Epithelial cell of esophagus (primary cell): Measurements from ENCODE around the gene SOX10.

ENCODE experiments used
- DNase-seq: peaks from one replicate; pipeline ENCODE4 v3.0.0; 2010; ENCODE audit warnings: low read depth
- H3K4me3 ChIP-seq: 2 replicates; pipeline ENCODE4 v1.5.1; 2011; ENCODE audit warnings: mild to moderate bottlenecking, low read length, control low read depth
- TF ChIP-seq, protein P1 (sequence below): IDR thresholded peaks from 2 replicates; pipeline ENCODE4 v1.5.1; 2011; ENCODE audit warnings: low read depth, mild to moderate bottlenecking, low read length, control low read depth, inconsistent platforms; ENCODE audit not compliant: insufficient read depth; ENCODE audit errors: missing control alignments

Gene SOX10

DNA sequence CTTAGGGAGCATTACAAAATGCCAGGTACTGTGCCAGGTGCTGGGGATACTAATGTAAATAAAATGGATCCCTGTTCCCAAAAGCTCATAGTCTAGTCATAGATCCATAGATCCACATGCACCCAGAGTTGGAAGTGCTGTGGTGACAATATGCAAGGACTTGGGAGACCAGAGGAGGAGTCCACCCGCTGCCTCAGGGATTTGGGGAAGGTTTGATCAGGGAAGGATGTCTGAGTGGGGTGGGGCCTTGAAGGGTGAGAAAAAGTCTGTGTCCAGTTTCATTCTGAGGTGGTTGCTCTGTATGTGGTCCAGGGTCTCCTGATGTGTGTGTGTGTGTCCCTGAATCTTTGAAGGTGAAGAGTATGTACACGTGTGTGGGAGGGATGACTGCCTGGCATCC lies 9.2 kb downstream of the SOX10 start:
- TF ChIP-seq, protein P1, sequence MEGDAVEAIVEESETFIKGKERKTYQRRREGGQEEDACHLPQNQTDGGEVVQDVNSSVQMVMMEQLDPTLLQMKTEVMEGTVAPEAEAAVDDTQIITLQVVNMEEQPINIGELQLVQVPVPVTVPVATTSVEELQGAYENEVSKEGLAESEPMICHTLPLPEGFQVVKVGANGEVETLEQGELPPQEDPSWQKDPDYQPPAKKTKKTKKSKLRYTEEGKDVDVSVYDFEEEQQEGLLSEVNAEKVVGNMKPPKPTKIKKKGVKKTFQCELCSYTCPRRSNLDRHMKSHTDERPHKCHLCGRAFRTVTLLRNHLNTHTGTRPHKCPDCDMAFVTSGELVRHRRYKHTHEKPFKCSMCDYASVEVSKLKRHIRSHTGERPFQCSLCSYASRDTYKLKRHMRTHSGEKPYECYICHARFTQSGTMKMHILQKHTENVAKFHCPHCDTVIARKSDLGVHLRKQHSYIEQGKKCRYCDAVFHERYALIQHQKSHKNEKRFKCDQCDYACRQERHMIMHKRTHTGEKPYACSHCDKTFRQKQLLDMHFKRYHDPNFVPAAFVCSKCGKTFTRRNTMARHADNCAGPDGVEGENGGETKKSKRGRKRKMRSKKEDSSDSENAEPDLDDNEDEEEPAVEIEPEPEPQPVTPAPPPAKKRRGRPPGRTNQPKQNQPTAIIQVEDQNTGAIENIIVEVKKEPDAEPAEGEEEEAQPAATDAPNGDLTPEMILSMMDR: no peak
- no peak for DNase-seq
- H3K4me3 ChIP-seq: no peak overlapping the region

DNA sequence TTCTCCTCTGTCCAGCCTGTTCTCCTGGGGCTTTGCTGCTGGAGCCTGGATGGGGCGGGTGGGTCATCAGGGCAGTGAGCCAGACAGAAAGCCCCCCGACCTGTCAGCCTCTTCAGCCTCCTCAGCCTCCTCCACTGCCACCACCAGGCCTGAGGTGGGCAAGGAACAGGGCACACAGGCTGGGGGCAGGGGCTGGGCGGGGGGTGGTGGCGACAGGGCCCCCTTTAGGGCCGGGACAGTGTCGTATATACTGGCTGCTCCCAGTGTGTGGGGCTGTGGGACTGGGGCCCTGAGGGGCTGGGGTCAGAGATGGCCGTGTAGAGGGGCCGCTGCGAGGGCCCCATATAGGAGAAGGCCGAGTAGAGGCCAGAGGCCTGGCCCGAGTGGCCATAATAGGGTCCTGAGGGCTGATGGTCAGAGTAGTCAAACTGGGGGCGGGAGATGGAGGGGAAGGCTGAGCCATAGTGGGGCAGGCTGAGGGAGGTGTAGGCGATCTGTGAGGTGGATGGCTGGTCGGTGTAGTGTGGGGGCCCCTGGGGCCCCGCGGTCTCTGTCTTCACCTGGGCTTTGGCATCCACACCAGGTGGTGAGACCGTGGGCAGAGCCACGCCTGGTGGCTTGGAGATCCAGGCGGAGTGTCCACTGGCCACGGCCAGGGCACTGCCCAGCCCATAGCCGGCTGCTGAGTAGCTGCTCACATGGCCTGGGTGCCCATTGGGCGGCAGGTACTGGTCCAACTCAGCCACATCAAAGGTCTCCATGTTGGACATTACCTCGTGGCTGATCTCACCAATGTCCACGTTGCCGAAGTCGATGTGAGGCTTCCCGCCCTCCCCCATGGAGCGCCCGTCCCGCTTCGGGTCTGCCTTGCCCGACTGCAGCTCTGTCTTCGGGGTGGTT lies 10.8 kb downstream of the SOX10 start:
- no peak overlapping the region for H3K4me3 ChIP-seq
- TF ChIP-seq, protein P1: no peak
- DNase-seq: no peak

GRCh38 chr22:37972527-37972926 lies 11.8 kb downstream of the SOX10 start:
- TF ChIP-seq, protein P1: no peak
- no peak for DNase-seq
- H3K4me3 ChIP-seq: no peak overlapping the region

DNA sequence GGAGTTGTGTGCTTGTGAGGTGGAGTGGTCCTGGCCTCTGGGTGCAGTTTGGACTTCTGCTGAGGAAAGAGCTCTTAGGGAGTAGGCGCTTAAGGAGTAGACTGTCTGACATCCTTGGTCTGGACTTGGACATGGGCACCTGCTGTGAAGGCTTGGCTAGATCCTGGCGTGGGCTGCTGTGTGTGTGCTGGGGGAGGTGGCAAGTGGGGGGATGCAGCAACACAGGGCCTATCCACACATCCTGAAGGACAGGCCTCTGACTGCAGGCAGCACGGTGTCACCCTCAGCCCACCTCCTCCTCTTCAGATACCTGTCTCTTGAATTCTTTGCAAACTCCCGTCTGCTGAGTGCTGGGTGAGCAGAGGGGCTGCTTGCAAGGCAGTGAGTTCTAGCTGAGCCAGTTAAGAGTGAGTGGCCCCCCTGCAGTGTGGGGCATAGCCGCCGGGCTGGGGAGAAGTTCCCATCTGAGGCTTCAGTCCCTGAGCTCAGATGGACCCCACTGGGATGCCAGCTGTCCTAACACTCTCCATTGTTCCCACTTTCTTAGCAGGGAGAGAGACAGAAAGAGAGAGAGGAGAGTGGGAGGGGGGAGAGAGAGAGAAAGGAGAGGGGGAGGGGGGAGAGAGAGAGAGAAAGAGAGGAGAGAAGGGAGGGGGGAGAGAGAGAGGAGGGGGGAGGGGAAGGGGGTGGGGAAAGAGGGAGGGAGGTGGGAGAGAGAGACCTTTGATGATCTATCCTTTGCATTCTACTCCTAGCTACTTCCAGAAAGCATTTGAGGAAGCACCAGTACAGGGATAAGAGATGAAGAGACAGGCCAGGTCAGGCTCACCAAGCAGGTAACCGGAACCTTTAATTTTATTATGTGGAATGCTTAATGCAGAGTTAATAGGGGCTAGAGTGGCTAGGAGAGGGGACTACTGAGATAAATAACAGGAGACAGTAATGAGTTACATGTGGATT lies 12.6 kb downstream of the SOX10 start:
- TF ChIP-seq, protein P1: no peak
- no peak for DNase-seq
- no peak overlapping the region for H3K4me3 ChIP-seq

DNA sequence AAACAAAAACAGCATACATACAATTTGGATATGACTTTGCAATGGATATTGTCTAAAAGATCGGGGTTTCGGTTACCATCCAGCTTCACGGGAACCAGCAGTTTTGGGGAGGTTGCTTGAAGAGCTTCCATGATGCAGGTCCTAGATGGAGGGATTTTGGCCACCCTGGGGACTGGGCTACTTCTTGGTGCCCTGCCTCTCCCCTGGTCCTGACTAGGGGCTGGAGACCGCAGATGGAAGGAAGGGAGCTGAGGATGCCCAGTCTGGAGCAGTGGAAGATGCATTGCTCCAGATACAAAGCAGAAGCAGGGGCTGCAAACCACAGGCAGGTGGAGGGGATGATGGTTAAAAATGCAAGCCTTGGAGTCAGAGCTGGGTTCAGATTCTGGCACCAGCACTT lies 13.5 kb downstream of the SOX10 start:
- DNase-seq: no peak
- no peak overlapping the region for H3K4me3 ChIP-seq
- TF ChIP-seq, protein P1: no peak

DNA sequence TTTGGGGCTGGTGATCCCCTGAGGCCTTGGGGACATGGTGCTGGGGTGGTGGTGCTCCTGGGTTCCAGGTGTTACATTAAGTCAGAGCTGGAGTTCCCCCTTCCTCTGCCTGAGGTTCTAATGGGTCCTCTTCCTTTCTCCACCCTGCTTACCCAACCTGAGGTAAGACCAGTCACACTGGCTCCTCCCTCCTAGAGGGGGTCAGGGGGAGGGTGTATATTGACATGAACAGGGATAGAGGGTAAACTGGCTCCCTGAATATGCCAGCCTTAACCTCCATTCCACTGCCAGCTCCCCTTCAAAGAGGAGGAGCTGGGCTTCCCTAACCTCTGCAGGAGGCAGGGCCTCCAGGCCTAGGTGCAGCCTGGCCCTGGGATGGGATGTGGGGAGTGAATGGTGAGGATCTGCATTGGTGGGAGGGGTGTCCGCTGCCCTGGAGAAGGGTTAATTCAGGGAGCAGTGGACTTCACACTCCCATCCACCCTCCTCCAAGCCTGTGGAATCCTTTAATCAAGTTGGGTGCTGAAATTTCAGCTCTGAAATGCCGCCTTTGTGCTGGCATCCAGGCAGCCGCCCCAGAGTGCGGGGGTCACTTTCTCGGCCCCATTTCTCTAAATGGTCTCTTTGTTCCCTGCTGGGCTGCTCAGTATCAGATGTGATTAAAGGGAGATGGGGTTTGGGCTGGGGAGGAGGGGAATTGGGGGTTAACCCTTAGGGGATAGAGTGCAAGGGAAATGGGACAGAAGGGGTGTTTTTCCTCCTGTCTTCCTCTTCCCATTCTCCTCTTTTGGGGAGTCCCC lies 15.7 kb downstream of the SOX10 start:
- TF ChIP-seq, protein P1: no peak
- DNase-seq: no peak
- H3K4me3 ChIP-seq: no peak overlapping the region
